ENCODE data around the gene SLC27A2.

Gene SLC27A2

DNA sequence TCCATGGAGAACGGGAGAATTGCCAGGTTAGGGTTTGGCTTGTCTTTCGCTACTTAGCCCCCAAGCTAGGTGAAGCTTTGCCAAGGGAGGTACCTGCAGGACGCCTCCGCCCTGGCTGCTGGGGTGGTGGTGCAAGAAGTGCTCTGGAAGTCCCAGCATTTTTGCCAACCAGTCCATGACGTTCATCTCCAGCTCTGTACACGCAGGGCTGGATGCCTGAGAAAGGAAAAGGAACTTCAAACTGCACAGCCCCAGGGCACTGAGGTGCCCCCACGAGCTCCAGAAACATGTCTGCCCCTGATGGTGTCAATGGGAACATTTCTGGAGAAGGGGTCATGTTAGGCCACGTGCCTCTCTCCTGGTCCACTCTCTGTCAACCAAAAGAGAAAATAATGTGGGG lies 75.3 kb downstream of the SLC27A2 start:
- no peak overlapping the region for H3K27ac ChIP-seq
- TF ChIP-seq, protein P1, sequence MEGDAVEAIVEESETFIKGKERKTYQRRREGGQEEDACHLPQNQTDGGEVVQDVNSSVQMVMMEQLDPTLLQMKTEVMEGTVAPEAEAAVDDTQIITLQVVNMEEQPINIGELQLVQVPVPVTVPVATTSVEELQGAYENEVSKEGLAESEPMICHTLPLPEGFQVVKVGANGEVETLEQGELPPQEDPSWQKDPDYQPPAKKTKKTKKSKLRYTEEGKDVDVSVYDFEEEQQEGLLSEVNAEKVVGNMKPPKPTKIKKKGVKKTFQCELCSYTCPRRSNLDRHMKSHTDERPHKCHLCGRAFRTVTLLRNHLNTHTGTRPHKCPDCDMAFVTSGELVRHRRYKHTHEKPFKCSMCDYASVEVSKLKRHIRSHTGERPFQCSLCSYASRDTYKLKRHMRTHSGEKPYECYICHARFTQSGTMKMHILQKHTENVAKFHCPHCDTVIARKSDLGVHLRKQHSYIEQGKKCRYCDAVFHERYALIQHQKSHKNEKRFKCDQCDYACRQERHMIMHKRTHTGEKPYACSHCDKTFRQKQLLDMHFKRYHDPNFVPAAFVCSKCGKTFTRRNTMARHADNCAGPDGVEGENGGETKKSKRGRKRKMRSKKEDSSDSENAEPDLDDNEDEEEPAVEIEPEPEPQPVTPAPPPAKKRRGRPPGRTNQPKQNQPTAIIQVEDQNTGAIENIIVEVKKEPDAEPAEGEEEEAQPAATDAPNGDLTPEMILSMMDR (IDR thresholded peaks at IDR 0.05) = no peak
- no peak for TF ChIP-seq ZFX (IDR thresholded peaks at IDR 0.05; ENCODE audit: borderline replicate concordance)

- no peak overlapping the region for H3K27ac ChIP-seq
- no peak for TF ChIP-seq ZFX (IDR thresholded peaks at IDR 0.05; ENCODE audit: borderline replicate concordance)
- TF ChIP-seq, protein P1 (IDR thresholded peaks at IDR 0.05) = no peak
These were observed 75.9 kb downstream of the SLC27A2 start for GRCh38 chr15:50257924-50258323.

GRCh38 chr15:50259276-50259675 lies 77.3 kb downstream of the SLC27A2 start:
- no peak overlapping the region for H3K27ac ChIP-seq
- TF ChIP-seq, protein P1 (IDR thresholded peaks at IDR 0.05) = no peak
- no peak for TF ChIP-seq ZFX (IDR thresholded peaks at IDR 0.05; ENCODE audit: borderline replicate concordance)

GRCh38 chr15:50260969-50261496 lies 79.0 kb downstream of the SLC27A2 start:
- H3K27ac ChIP-seq = no peak overlapping the region
- TF ChIP-seq ZFX (IDR thresholded peaks at IDR 0.05; ENCODE audit: borderline replicate concordance) = no peak
- TF ChIP-seq, protein P1 (IDR thresholded peaks at IDR 0.05) = no peak

GRCh38 chr15:50261981-50262380 lies 80.0 kb downstream of the SLC27A2 start:
- TF ChIP-seq ZFX (IDR thresholded peaks at IDR 0.05; ENCODE audit: borderline replicate concordance) = no peak
- TF ChIP-seq, protein P1 (IDR thresholded peaks at IDR 0.05) = no peak
- no peak overlapping the region for H3K27ac ChIP-seq

GRCh38 chr15:50262533-50262932 lies 80.5 kb downstream of the SLC27A2 start:
- no peak overlapping the region for H3K27ac ChIP-seq
- no peak for TF ChIP-seq ZFX (IDR thresholded peaks at IDR 0.05; ENCODE audit: borderline replicate concordance)
- TF ChIP-seq, protein P1 (IDR thresholded peaks at IDR 0.05) = no peak

DNA sequence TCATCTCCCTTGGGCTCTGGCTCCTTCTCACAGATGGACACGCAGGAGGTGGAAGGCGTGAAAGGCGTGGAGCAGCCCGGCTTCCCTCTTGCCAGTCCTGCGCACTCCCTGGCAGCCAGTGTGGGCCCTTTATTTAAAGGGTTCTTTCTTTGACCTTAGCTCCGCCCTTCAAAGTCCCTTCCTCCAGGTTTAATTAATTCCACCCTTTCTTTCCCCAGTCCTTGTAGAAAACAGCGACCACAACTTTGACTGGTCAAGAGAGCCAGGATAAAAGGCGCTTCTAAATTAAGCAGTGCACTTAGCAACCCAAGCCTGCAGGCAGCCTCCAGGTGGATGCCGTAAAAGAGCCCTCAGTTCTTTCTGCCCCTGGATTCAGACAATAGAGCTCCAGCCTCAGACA lies 83.6 kb downstream of the SLC27A2 start, which contains the start of gene HDC:
Gene HDC, minus strand, starts transcription at position 107 of the 400 bp plus-strand sequence. Its CDS starts 103 bp downstream, at position 4.
- TF ChIP-seq, protein P1 (IDR thresholded peaks at IDR 0.05) = no peak
- no peak for TF ChIP-seq ZFX (IDR thresholded peaks at IDR 0.05; ENCODE audit: borderline replicate concordance)
- H3K27ac ChIP-seq = no peak within 1 kb of the TSS

All from 22Rv1 (cell line).